ENCODE measurements around the gene HSD3B7. TPM values are rescaled to one million over a fixed set of nuclear protein-coding genes. Genes with fewer than 3 reads are reported as not detected.

HSD3B7 gene
- total RNA-seq, 1 experiment from 2014 or later: 5.5 TPM

DNA sequence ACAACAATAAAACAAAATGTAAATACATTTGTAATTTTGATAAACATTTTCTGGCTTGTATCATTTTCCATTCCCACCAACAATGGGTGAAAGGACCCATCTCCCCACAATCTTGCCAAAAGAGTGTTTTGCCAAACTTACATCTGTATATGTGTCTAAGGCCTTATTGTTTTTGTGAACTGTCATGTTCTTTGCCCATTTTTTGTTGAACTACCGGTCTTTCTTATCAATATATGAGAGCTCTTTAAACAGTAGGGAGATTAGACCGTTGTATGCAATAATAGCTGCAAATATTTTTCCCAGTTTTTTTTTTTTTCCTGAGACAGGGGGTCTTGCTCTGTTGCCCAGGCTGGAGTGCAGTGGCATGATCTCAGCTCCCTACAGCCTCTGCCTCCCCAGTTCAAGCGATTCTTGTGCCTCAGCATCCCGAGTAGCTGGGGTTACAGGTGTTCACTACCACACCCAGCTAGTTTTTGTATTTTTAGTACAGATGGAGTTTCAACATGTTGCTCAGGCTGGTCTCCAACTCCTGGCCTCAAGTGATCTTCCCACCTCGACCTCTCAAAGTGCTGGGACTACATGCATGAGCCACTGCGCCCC, 38.7 kb downstream of the HSD3B7 start:
- Histone ChIP-seq H4K91ac (ENCODE audit: insufficient read length, low read depth, low read length) (no peak overlapping the region), H3K9me3 (ENCODE audit: control insufficient read depth, low read depth, low read length) (no peaks in the 10 kb centered on the region), H2AFZ (ENCODE audit: low read length) (no peak overlapping the region), H3K79me2 (ENCODE audit: insufficient read depth, low read length) (no peaks in the 10 kb centered on the region), H3K27ac (ENCODE audit: insufficient read length, low read depth, low read length) (no peak overlapping the region), H3T11ph (ENCODE audit: low read length) (no peak overlapping the region), H2AK5ac (ENCODE audit: insufficient read length, low read length) (no peak overlapping the region), H4K20me1 (ENCODE audit: control insufficient read depth, insufficient read depth, insufficient read length) (no peaks in the 10 kb centered on the region), H2BK20ac (ENCODE audit: low read depth, low read length, poor library complexity, severe bottlenecking) (no peak overlapping the region), H3K79me1 (ENCODE audit: insufficient read depth, low read depth, low read length, poor library complexity, severe bottlenecking) (no peaks in the 10 kb centered on the region), H3K4ac (ENCODE audit: low read depth, low read length) (no peak overlapping the region), H2BK12ac (ENCODE audit: insufficient read length, low read depth, low read length) (no peak overlapping the region), H3K4me2 (ENCODE audit: insufficient read depth, insufficient read length, low read length) (no peak overlapping the region), H3K23ac (ENCODE audit: insufficient read length, low read depth, low read length) (no peak overlapping the region), H4K5ac (ENCODE audit: insufficient read length, low read depth, low read length) (no peak overlapping the region), H3K4me1 (ENCODE audit: insufficient read depth, low read length) (no peaks in the 10 kb centered on the region), H2BK120ac (ENCODE audit: low read depth, low read length, poor library complexity, severe bottlenecking) (no peak overlapping the region), H3K14ac (ENCODE audit: insufficient read depth, low read length) (no peak overlapping the region), H3K56ac (ENCODE audit: insufficient read length, low read depth, low read length) (no peak overlapping the region), H2BK15ac (ENCODE audit: low read depth, low read length) (no peak overlapping the region), H3K9ac (ENCODE audit: extremely low read depth, insufficient read length, low read length) (no peak overlapping the region), H4K8ac (replicated peaks; ENCODE audit: insufficient read length, low read depth, low read length) (no peak overlapping the region), H3K18ac (ENCODE audit: insufficient read length, low read depth, low read length) (no peak overlapping the region), H3K23me2 (ENCODE audit: insufficient read length, low read depth, low read length, poor library complexity, severe bottlenecking) (no peaks in the 10 kb centered on the region), H3K27me3 (ENCODE audit: insufficient read depth, low read length) (no peaks in the 10 kb centered on the region), H2BK5ac (ENCODE audit: insufficient read length, low read length) (no peak overlapping the region)
- Mint-ChIP-seq H3K27me3 (ENCODE audit: low read depth) (no peaks in the 10 kb centered on the region; the same call in 1 of the 2 replicates), H3K9me3 (no peaks in the 10 kb centered on the region), H3K4me1 (peaks cover 0 to 6% of the 10 kb centered on the region in 2 experiments; a peak in 2 of 4 replicates), H3K4me3 (peak overlapping the region in 1 of 2 experiments; percentile 31; a peak in 1 of 5 replicates), H3K27ac (no peak overlapping the region), H3K36me3 (ENCODE audit: insufficient read depth in 1 of 3, low read depth in 3 of 3) (no peaks in the 10 kb centered on the region)
- no peak for DNase-seq
- TF ChIP-seq, protein P1, sequence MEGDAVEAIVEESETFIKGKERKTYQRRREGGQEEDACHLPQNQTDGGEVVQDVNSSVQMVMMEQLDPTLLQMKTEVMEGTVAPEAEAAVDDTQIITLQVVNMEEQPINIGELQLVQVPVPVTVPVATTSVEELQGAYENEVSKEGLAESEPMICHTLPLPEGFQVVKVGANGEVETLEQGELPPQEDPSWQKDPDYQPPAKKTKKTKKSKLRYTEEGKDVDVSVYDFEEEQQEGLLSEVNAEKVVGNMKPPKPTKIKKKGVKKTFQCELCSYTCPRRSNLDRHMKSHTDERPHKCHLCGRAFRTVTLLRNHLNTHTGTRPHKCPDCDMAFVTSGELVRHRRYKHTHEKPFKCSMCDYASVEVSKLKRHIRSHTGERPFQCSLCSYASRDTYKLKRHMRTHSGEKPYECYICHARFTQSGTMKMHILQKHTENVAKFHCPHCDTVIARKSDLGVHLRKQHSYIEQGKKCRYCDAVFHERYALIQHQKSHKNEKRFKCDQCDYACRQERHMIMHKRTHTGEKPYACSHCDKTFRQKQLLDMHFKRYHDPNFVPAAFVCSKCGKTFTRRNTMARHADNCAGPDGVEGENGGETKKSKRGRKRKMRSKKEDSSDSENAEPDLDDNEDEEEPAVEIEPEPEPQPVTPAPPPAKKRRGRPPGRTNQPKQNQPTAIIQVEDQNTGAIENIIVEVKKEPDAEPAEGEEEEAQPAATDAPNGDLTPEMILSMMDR (conservative IDR thresholded peaks at IDR 0.05): no peak
- no CpG with 5 or more reads among the region's 6 CpGs for WGBS (ENCODE audit: extremely low coverage, insufficient read length, low lambda C conversion rate)
